Kidney tubule cell (primary cell): ENCODE data around the gene GAB2.
"Not testable (repeated sequence)": the region's sequence is repeated elsewhere in the genome, so short reads cannot be mapped to it uniquely, and the experiment has no call there.

Experiments used
- DNase-seq: peaks from one replicate; pipeline ENCODE4 v3.0.0-alpha.2; 2018; ENCODE audit warnings: low spot score

GAB2 gene

GRCh38 chr11:78311702-78312371 lies 105.8 kb downstream of the GAB2 start:
- DNase-seq, result no peak

GRCh38 chr11:78310500-78310909 lies 107.1 kb downstream of the GAB2 start:
- DNase-seq, result no peak

- DNase-seq, result no peak
Observed at GRCh38 chr11:78304201-78304600, 113.4 kb downstream of the GAB2 start.

- DNase-seq, result no peak
Observed at GRCh38 chr11:78300108-78300839, 117.3 kb downstream of the GAB2 start.

- no peak for DNase-seq
Observed at GRCh38 chr11:78299000-78299710, 118.5 kb downstream of the GAB2 start.

GRCh38 chr11:78298291-78298771 lies 119.3 kb downstream of the GAB2 start:
- DNase-seq, result no peak

GRCh38 chr11:78295991-78296930 lies 121.4 kb downstream of the GAB2 start:
- peak; percentile 74 for DNase-seq

- peak; percentile 70 for DNase-seq
Observed at GRCh38 chr11:78295347-78295746, 122.3 kb downstream of the GAB2 start.

- not testable (repeated sequence) for DNase-seq
Observed at GRCh38 chr11:78294100-78294499, 123.5 kb downstream of the GAB2 start.

GRCh38 chr11:78293536-78293935 lies 124.1 kb downstream of the GAB2 start:
- no peak for DNase-seq

- DNase-seq, result no peak
Observed at GRCh38 chr11:78292109-78292803, 125.4 kb downstream of the GAB2 start.

- no peak for DNase-seq
Observed at GRCh38 chr11:78291503-78292108, 126.0 kb downstream of the GAB2 start.

GRCh38 chr11:78290293-78291176 lies 127.1 kb downstream of the GAB2 start:
- DNase-seq, result peak; percentile 14

- no peak for DNase-seq
Observed at GRCh38 chr11:78289552-78290292, 127.9 kb downstream of the GAB2 start.

- no peak for DNase-seq
Observed at GRCh38 chr11:78284260-78284659, 133.4 kb downstream of the GAB2 start.

GRCh38 chr11:78282821-78283220 lies 134.8 kb downstream of the GAB2 start:
- DNase-seq, result no peak

GRCh38 chr11:78281511-78281910 lies 136.1 kb downstream of the GAB2 start:
- no peak for DNase-seq

GRCh38 chr11:78277314-78277994 lies 140.2 kb downstream of the GAB2 start:
- no peak for DNase-seq
